ENCODE results near the gene UBASH3A. TPM values are rescaled to one million over a fixed set of nuclear protein-coding genes. Genes with fewer than 3 reads are reported as not detected.

UBASH3A gene
- total RNA-seq, 2 donors from 2014 or later, result 0.23 to 1.8 TPM

GRCh38 chr21:42434884-42435283, 31.2 kb downstream of the UBASH3A start:
- no peaks in the 10 kb centered on the region for H3K4me1 ChIP-seq (replicated peaks)
- no peak overlapping the region for H3K4me3 ChIP-seq
- TF ChIP-seq POLR2AphosphoS5 (IDR thresholded peaks at IDR 0.05), result no peak
- TF ChIP-seq CTCF (IDR thresholded peaks at IDR 0.05), result no peak
- TF ChIP-seq POLR2A (IDR thresholded peaks at IDR 0.05), result no peak
- intact Hi-C loops (cut with DNase I), result no loop called here
- no peaks in the 10 kb centered on the region for H3K36me3 ChIP-seq
- H3K9me3 ChIP-seq, result no peaks in the 10 kb centered on the region
- no peak for DNase-seq (ENCODE audit: low spot score)
- no peaks in the 10 kb centered on the region for H3K27me3 ChIP-seq (replicated peaks; ENCODE audit: insufficient read depth)
- H3K27ac ChIP-seq, result no peak overlapping the region
- WGBS, result 33% methylated on average over 3 of the region's 3 CpGs

DNA sequence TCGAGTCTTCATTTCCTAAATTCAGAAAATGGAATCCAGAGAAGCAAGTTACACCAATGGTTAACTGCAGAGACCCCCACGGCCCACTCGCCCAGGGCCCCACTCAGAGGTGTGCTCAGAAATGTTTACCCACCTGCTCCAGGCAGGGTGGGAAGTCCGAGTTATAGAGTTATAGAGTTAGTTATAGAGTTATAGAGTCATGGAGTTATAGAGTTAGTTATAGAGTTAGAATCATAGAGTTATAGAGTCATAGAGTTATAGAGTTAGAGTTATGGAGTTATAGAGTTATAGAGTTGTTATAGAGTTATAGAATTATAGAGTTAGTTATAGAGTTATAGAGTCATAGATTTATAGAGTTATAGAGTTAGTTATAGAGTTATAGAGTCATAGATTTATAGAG, 31.7 kb downstream of the UBASH3A start:
- Histone ChIP-seq H3K27ac (no peak overlapping the region), H3K4me3 (no peak overlapping the region), H3K4me1 (replicated peaks) (no peaks in the 10 kb centered on the region), H3K36me3 (no peaks in the 10 kb centered on the region), H3K9me3 (no peaks in the 10 kb centered on the region), H3K27me3 (replicated peaks; ENCODE audit: insufficient read depth) (no peaks in the 10 kb centered on the region)
- TF ChIP-seq POLR2A (IDR thresholded peaks at IDR 0.05), result no peak
- no peak for TF ChIP-seq CTCF (IDR thresholded peaks at IDR 0.05)
- no peak for TF ChIP-seq POLR2AphosphoS5 (IDR thresholded peaks at IDR 0.05)
- 52% methylated on average over 4 of the region's 4 CpGs for WGBS
- no peak for DNase-seq (ENCODE audit: low spot score)
- intact Hi-C loops (cut with DNase I), result no loop called here

DNA sequence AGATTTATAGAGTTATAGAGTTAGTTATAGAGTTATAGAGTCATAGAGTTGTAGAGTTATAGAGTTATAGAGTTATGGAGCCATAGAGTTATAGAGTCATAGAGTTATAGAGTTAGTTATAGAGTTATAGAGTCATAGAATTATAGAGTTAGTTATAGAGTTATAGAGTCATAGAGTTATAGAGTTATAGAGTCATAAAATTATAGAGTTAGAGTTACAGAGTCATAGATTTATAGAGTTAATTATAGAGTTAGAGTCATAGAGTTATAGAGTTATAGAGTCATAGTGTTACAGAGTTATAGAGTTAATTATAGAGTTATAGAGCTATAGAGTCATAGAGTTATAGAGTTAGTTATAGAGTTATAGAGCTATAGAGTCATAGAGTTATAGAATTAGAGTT, 32.1 kb downstream of the UBASH3A start:
- Histone ChIP-seq H3K4me3 (no peak overlapping the region), H3K36me3 (no peaks in the 10 kb centered on the region), H3K27ac (no peak overlapping the region), H3K9me3 (no peaks in the 10 kb centered on the region), H3K27me3 (replicated peaks; ENCODE audit: insufficient read depth) (no peaks in the 10 kb centered on the region), H3K4me1 (replicated peaks) (no peaks in the 10 kb centered on the region)
- intact Hi-C loops (cut with DNase I), result no loop called here
- no peak for TF ChIP-seq POLR2A (IDR thresholded peaks at IDR 0.05)
- no peak for TF ChIP-seq POLR2AphosphoS5 (IDR thresholded peaks at IDR 0.05)
- TF ChIP-seq CTCF (IDR thresholded peaks at IDR 0.05), result no peak
- no peak for DNase-seq (ENCODE audit: low spot score)

GRCh38 chr21:42436914-42437313, 33.2 kb downstream of the UBASH3A start:
- Histone ChIP-seq H3K4me3 (no peak overlapping the region), H3K36me3 (no peaks in the 10 kb centered on the region), H3K27me3 (replicated peaks; ENCODE audit: insufficient read depth) (no peaks in the 10 kb centered on the region), H3K4me1 (replicated peaks) (no peaks in the 10 kb centered on the region), H3K9me3 (no peaks in the 10 kb centered on the region), H3K27ac (no peak overlapping the region)
- DNase-seq (ENCODE audit: low spot score), result no peak
- intact Hi-C loops (cut with DNase I), result no loop called here
- TF ChIP-seq POLR2AphosphoS5 (IDR thresholded peaks at IDR 0.05) (no peak), POLR2A (IDR thresholded peaks at IDR 0.05) (no peak), CTCF (IDR thresholded peaks at IDR 0.05) (no peak)

DNA sequence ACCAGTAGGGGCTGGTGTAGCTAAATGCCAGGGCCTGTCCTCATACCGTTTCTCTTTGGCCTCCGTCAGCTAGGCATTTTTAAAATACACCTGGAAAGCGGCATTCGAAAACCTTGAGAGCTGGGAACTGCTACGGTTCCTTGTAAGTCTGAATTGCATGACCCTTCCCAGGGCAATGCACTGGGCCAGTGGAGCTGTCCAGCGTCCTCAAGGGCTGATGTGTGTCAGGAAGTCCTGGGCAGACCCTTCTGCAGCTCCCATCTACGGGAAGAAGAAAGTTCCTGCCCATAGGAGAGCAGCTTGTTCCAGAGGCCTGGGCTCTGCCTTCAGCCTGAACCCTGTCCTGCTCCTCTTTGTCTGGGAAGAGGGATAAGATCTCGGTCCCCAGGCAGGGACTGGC, 34.1 kb downstream of the UBASH3A start:
- intact Hi-C loops (cut with DNase I), result no loop called here
- WGBS, result 40% methylated on average over 8 of the region's 8 CpGs
- no peak for DNase-seq (ENCODE audit: low spot score)

More for the DNA sequence above, 34.1 kb downstream of the UBASH3A start:
- Histone ChIP-seq H3K4me3 (no peak overlapping the region), H3K4me1 (replicated peaks) (no peaks in the 10 kb centered on the region), H3K36me3 (no peaks in the 10 kb centered on the region), H3K27me3 (replicated peaks; ENCODE audit: insufficient read depth) (no peaks in the 10 kb centered on the region), H3K27ac (no peak overlapping the region), H3K9me3 (no peaks in the 10 kb centered on the region)
- TF ChIP-seq POLR2AphosphoS5 (IDR thresholded peaks at IDR 0.05) (no peak), CTCF (IDR thresholded peaks at IDR 0.05) (no peak), POLR2A (IDR thresholded peaks at IDR 0.05) (no peak)
